Fibroblast of mammary gland (primary cell): Measurements from ENCODE around the gene FOXI1.

ENCODE experiments used
- DNase-seq: peaks from one replicate; pipeline ENCODE4 v3.0.0-alpha.2; 2010; ENCODE audit warnings: low read depth
- H3K4me3 ChIP-seq: 2 replicates; pipeline ENCODE4 v1.5.1; 2011; ENCODE audit warnings: low read depth, mild to moderate bottlenecking, low read length, moderate library complexity; ENCODE audit not compliant: control insufficient read depth
- TF ChIP-seq, protein P1 (sequence below): conservative IDR thresholded peaks from 2 replicates; pipeline ENCODE4 v1.5.1; 2011; ENCODE audit warnings: low read depth, low read length, inconsistent platforms; ENCODE audit not compliant: control insufficient read depth, insufficient read depth

Gene FOXI1

DNA sequence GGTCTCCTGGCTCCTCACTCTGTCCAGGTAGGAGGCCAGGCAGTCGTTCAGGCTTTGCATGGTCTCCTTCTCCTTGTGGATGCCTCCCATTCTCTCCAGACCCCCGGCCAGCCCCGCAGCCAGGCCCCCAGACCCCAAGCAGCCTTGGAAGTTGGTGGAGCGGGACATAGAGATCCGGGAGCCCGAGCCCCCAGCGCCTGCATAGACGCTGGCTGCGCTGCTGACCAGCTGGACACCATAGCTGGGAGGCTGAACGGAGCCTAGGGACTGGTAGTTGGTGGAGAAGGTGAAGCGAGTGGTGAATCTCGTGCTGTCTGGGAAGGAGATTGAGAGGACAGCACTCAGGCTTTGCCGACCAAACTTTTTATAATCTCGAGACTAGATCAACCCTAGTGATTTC, 35.9 kb downstream of the FOXI1 start:
- TF ChIP-seq, protein P1, sequence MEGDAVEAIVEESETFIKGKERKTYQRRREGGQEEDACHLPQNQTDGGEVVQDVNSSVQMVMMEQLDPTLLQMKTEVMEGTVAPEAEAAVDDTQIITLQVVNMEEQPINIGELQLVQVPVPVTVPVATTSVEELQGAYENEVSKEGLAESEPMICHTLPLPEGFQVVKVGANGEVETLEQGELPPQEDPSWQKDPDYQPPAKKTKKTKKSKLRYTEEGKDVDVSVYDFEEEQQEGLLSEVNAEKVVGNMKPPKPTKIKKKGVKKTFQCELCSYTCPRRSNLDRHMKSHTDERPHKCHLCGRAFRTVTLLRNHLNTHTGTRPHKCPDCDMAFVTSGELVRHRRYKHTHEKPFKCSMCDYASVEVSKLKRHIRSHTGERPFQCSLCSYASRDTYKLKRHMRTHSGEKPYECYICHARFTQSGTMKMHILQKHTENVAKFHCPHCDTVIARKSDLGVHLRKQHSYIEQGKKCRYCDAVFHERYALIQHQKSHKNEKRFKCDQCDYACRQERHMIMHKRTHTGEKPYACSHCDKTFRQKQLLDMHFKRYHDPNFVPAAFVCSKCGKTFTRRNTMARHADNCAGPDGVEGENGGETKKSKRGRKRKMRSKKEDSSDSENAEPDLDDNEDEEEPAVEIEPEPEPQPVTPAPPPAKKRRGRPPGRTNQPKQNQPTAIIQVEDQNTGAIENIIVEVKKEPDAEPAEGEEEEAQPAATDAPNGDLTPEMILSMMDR = no peak
- no peak overlapping the region for H3K4me3 ChIP-seq
- no peak for DNase-seq

DNA sequence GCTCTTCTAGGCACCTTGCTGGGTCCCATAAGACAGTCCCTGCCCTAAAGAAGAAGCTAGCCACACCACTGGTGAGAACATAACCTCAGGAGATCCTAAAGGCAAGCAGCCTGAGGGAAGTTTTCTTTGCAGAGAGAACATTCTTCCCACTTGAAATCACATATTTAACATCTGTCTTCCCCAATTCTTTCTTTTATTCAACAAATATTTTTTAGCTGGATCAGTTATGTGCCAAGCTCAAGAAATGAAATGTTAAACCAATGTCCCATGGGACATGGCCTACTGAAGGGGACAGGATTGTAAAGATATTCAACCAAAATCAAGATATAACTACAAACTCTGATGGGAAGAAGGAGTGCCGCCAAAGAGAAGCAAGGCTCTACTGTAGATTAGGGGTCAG, 36.5 kb downstream of the FOXI1 start:
- H3K4me3 ChIP-seq = no peak overlapping the region
- DNase-seq = no peak
- TF ChIP-seq, protein P1 = no peak

DNA sequence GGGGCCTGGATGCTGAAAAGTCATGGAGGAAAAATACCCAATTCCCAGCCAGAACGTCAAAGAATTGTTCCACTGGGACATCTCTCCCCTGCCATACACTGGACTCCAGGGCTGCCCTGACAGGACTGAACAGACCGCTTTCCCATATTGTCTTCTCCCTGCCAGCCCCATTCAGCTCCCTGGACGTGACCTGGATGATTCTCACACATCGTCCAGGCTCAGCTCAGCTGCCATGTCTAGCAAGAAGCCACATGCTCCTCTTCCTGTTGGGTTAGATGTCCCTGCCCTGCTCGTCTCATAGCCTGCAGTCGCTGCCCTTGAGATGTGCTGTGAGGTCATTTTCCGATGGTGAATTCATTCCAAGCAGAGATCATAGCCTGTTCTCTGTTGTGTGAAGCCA, 37.4 kb downstream of the FOXI1 start:
- no peak overlapping the region for H3K4me3 ChIP-seq
- no peak for DNase-seq
- TF ChIP-seq, protein P1 = no peak

DNA sequence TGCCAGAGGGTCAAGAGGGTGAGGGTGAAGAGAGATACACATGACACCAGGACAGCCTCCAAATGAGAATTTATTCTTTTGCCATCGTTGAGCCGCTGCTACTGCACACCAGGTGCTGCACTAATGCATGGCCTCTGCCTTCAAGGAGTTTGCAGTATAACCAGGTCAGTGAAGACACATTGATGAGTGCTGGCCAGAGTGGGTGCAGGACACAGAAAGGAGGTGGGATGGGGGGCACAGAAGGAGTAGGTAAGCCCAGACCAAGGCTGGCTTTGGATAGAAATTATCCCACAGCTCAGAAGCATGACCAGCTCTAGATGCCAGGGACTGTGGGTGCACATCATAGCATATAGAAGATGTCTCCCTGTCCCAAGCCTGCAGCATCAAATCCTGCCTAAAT, 38.0 kb downstream of the FOXI1 start:
- H3K4me3 ChIP-seq = no peak overlapping the region
- TF ChIP-seq, protein P1 = no peak
- no peak for DNase-seq

DNA sequence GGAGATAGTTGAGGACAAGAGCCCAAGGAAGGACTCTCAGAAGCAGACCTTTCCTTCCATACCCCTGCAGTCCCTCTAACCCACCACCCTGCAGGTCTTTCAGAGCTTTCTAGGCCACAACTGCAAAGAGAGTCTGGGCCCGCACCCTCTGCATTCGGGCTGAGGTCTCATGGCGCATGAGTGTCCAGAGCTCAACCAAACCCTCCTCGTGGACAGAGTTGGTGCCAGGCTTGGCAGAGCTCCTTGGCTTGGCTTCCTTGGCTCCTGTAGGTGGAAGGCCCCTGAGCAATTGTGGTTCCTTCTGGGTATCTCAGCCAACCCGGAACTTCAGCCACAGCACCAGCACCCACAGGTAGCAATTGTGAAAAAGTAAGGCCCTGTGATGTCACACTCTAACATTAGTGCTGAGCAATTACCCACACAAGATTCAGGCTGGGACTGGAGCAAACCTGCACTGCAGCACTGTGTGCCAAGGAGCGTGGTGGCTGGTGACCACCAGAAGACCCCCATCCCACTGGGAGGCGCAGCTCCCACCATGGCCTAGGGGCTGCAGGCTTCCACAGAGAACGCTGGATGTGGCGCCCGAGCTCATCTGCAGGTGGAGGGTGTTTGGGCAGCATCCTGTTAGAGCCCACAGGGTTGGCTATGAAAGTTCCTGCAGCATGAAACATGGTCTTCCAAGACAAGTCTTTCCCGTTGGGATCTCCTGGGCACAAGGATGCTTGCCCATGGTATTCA, 38.8 kb downstream of the FOXI1 start:
- TF ChIP-seq, protein P1 = no peak
- no peak for DNase-seq
- H3K4me3 ChIP-seq = no peak overlapping the region

DNA sequence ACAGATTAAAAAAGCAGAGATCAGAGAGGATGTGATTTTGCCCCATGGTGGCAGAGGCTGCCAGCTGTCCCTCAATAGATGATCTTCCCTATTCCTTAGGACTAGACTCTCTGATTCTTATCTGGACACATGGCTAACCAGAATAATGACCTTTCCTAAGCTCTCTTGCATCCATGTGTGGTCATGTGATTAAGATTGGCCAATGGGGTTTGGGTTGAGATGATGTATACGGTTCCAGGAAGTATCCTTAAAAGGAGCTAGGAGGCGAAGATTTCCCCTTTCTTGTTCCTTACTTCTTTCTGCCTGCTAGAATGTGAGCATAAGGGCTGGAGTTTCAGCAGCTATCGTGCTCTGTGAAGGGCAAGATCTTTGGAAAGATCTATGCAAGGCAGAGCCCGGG, 39.8 kb downstream of the FOXI1 start:
- H3K4me3 ChIP-seq = no peak overlapping the region
- TF ChIP-seq, protein P1 = no peak
- DNase-seq = peak; percentile 12

DNA sequence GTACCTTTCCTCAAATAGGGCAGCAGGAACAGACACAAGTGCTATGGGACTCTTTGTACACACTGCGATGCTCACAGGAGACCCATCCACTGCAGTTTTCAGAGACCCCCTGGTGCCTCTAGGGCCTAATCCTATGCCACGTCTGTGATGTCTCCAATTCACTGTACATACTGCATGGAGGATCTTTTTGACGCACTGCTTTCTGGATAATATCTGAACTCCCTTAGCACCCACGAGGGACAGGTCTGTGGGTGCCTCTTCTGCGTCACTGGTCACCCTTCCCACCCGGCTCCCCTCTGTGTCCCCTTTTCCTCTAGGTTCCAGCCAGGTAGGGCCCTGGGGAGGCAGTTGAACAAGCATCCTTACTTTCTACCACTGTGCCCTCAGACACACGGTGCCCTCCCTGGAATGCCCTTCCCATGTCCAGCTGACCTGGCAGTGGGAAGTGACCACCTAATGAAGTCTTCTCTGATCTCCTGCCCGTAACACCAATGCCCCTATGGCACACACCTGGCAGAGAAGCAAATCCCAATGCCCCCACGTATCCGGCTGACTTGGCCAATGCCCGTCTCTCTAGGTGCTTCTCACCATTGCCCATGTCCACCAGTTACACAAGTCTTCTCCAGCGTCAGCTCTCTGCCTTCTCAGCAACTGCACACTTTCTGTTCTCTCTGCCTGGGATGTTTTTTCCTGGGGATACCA, 41.5 kb downstream of the FOXI1 start:
- DNase-seq = no peak
- TF ChIP-seq, protein P1 = no peak

More for the DNA sequence above, 41.5 kb downstream of the FOXI1 start:
- no peak overlapping the region for H3K4me3 ChIP-seq
